GM12874 (cell line): Measurements from ENCODE around the gene TGFBI.

Experiments
- CTCF ChIP-seq: IDR thresholded peaks from 2 replicates; pipeline ENCODE4 v1.5.1; 2011; ENCODE audit warnings: low read depth, mild to moderate bottlenecking, control low read depth, low read length, moderate library complexity; ENCODE audit not compliant: insufficient read depth

Gene TGFBI

GRCh38 chr5:135988546-135988945 is 40.2 kb upstream of the TGFBI start:
- no peak for TF ChIP-seq CTCF

- TF ChIP-seq CTCF, result no peak
These were observed 39.1 kb upstream of the TGFBI start for GRCh38 chr5:135989686-135990085.

GRCh38 chr5:135990528-135991255 is 38.1 kb upstream of the TGFBI start:
- no peak for TF ChIP-seq CTCF

GRCh38 chr5:135991429-135991828 is 37.4 kb upstream of the TGFBI start:
- no peak for TF ChIP-seq CTCF

- no peak for TF ChIP-seq CTCF
These were observed 35.4 kb upstream of the TGFBI start for GRCh38 chr5:135993335-135993879.

GRCh38 chr5:135993880-135994636 is 34.7 kb upstream of the TGFBI start:
- no peak for TF ChIP-seq CTCF

- no peak for TF ChIP-seq CTCF
These were observed 32.8 kb upstream of the TGFBI start for GRCh38 chr5:135995976-135996375.
